HepG2 (cell line): ENCODE data around the gene MEGF6. TPM values are rescaled to one million over a fixed set of nuclear protein-coding genes. Genes with fewer than 3 reads are reported as not detected.

Experiments used
- AGO1 ChIP-seq: fragments of 200-400 bp; formaldehyde crosslinking; IDR thresholded peaks from 2 replicates; pipeline ENCODE4 v1.6.1; 2017; ENCODE audit warnings: mild to moderate bottlenecking, low read depth, low read length, moderate library complexity; ENCODE audit not compliant: poor library complexity, severe bottlenecking
- CSRNP2 ChIP-seq: sonication (generic); formaldehyde crosslinking; conservative IDR thresholded peaks from 2 replicates; pipeline ENCODE4 v1.8.0; 2022; ENCODE audit warnings: low read depth, missing genetic modification reagents
- MED8 ChIP-seq: sonication (generic); formaldehyde crosslinking; IDR thresholded peaks from 2 replicates; pipeline ENCODE4 v1.8.1; 2023; ENCODE audit warnings: mild to moderate bottlenecking, missing genetic modification reagents; ENCODE audit not compliant: insufficient replicate concordance
- MTF2 ChIP-seq: sonication (generic); formaldehyde crosslinking; IDR thresholded peaks from 2 replicates; pipeline ENCODE4 v1.5.0; 2020; ENCODE audit warnings: missing genetic modification reagents, borderline replicate concordance
- PBX2 ChIP-seq: IDR thresholded peaks from 2 replicates; pipeline ENCODE4 v1.6.1; 2016; ENCODE audit warnings: control low read depth
- RNF219 ChIP-seq: sonication (generic); formaldehyde crosslinking; IDR thresholded peaks from 2 replicates; pipeline ENCODE4 v1.5.0; 2020; ENCODE audit warnings: mild to moderate bottlenecking, missing genetic modification reagents
- TFE3 ChIP-seq: IDR thresholded peaks from 2 replicates; pipeline ENCODE4 v1.6.1; 2016
- THAP9 ChIP-seq: sonication (generic); formaldehyde crosslinking; IDR thresholded peaks from 2 replicates; pipeline ENCODE4; 2020; ENCODE audit warnings: missing genetic modification reagents, mild to moderate bottlenecking, borderline replicate concordance
- ZBTB43 ChIP-seq: sonication (generic); formaldehyde crosslinking; conservative IDR thresholded peaks from 2 replicates; pipeline ENCODE4 v1.4.0; 2020; ENCODE audit warnings: missing genetic modification reagents
- ZNF547 ChIP-seq: sonication (generic); formaldehyde crosslinking; IDR thresholded peaks from 2 replicates; pipeline ENCODE4 v1.5.1; 2020; ENCODE audit warnings: mild to moderate bottlenecking, missing genetic modification reagents
- ZNF580 ChIP-seq: IDR thresholded peaks from 2 replicates; pipeline ENCODE4 v1.6.1; 2016; ENCODE audit warnings: low read depth, borderline replicate concordance
- ZNF678 ChIP-seq: sonication (generic); formaldehyde crosslinking; IDR thresholded peaks from 2 replicates; pipeline ENCODE4 v1.4.0; 2020; ENCODE audit warnings: mild to moderate bottlenecking, missing genetic modification reagents
- polyA plus RNA-seq, 8 experiments: library from polyadenylated mRNA; depleted of rRNA in 3 of 8; stranded (reverse) in 7 of 8; unstranded in 1 of 8; fragments of >200 nt; fragmentation: Illumina TruSeq in 4 of 8; extraction: Trizol in 4 of 8; gene quantifications; 2 replicates each; pipeline versions ENCODE4 v1.2.1 to v1.2.3, GENCODE V29; 2011 to 2016; ENCODE audit warnings: low read depth in 4 of 8, missing spikeins in 1 of 8, mixed read lengths in 1 of 8; ENCODE audit not compliant: insufficient read depth in 1 of 8
- total RNA-seq, 5 experiments: library from RNA; depleted of rRNA; stranded (reverse); fragments of >200 nt; fragmentation: Illumina TruSeq; extraction: Trizol; gene quantifications; 2 replicates each; pipeline ENCODE4 v1.2.3, GENCODE V29; 2016; ENCODE audit warnings: low read depth in 1 of 5

The MEGF6 gene
- total and polyA plus RNA-seq, 2 of the 13 experiments (the other 11 are each of a cell fraction or from before 2014, with no cell fraction given), result 1.9 TPM

- no peak for TF ChIP-seq AGO1
- TF ChIP-seq THAP9, result peak; percentile 80; the same call in 1 of the 2 replicates
- TF ChIP-seq RNF219 (CRISPR knock-in tag), result no peak
- TF ChIP-seq CSRNP2 (CRISPR knock-in tag), result no peak
- peak; percentile 66 for TF ChIP-seq MED8 (CRISPR knock-in tag)
- peak; percentile 73; the same call in 1 of the 2 replicates for TF ChIP-seq TFE3 (CRISPR knock-in tag)
- peak; percentile 71; the same call in 1 of the 2 replicates for TF ChIP-seq ZNF580 (CRISPR knock-in tag)
- 0 out of 2 replicates have a peak, but pooled peaks have one; percentile 64 for TF ChIP-seq ZBTB43 (CRISPR knock-in tag)
- no peak; the same call in 1 of the 2 replicates for TF ChIP-seq ZNF547 (CRISPR knock-in tag)
- 0 out of 2 replicates have a peak, but pooled peaks have one; percentile 54 for TF ChIP-seq ZNF678 (CRISPR knock-in tag)
- no peak for TF ChIP-seq PBX2 (CRISPR knock-in tag)
- TF ChIP-seq MTF2 (CRISPR knock-in tag), result 0 out of 2 replicates have a peak, but pooled peaks have one; percentile 64
These were observed 139.8 kb downstream of the MEGF6 start (continued) for GRCh38 chr1:3471356-3472087.
